K562 (cell line): ENCODE data around the gene MRPL40. TPM values are rescaled to one million over a fixed set of nuclear protein-coding genes. Genes with fewer than 3 reads are reported as not detected.
A peak's percentile ranks its signal among the peaks of the same experiment; 100 is the strongest.

Source experiments
- ATAC-seq: fragments of 200-7000 bp; cut with Tn5 transposase; 3 replicates; pipeline ENCODE4 v1.9.1; 2020; ENCODE audit warnings: moderate library complexity
- BruUV-seq: library from RNA; stranded (reverse); fragments of 400-500 nt; replicated peaks from 2 replicates; lab custom pipeline; 2021; lab: Mats Ljungman, UMichigan
- CTCF ChIA-PET: fragments of 300-600 bp; formaldehyde crosslinking; extraction: SDS; loops from one replicate; lab custom pipeline; 2021; ENCODE audit warnings: low intra/inter-chr PET ratio; lab: Yijun Ruan, JAX
- POLR2A ChIA-PET: fragments of 300-600, 350-650 bp; sonication (Branson Sonifier 250); formaldehyde crosslinking; extraction: SDS; loops from one replicate; lab custom pipeline; 2021; ENCODE audit warnings: antibody characterized with exemption, inconsistent platforms; lab: Yijun Ruan, JAX
- DNase-seq, 4 experiments: peaks; one replicate each; pipeline versions ENCODE4 v3.0.0 to v3.0.0-alpha.2; 2011 to 2018; ENCODE audit warnings: low spot score in 3 of 4, mixed read lengths in 3 of 4; ENCODE audit errors: extremely low read depth in 1 of 4
- FAIRE-seq: peaks from 2 replicates; lab custom pipeline; 2011; peaks lifted over from hg19 to GRCh38; lab: Jason Lieb, UNC
- H2AFZ ChIP-seq: 2 replicates; pipeline ENCODE4 v1.6.0; 2011; ENCODE audit warnings: low read depth, low read length, control low read depth, inconsistent platforms
- H3K27ac ChIP-seq: fragments of 200-600 bp; 3 replicates; pipeline ENCODE4 v1.8.0; 2011; ENCODE audit warnings: low read depth, mild to moderate bottlenecking, control low read depth, inconsistent platforms, low read length, moderate library complexity, mixed read lengths; ENCODE audit errors: extremely low read depth
- H3K27me3 ChIP-seq, 2 experiments: fragments of 300-600 bp in 1 of 2; 2 replicates in 1 of 2; 3 replicates in 1 of 2; pipeline versions ENCODE4 v1.6.0 to v1.8.0; 2011; ENCODE audit warnings: inconsistent platforms in 2 of 2, low read length in 2 of 2, mild to moderate bottlenecking in 1 of 2, mixed read lengths in 1 of 2, moderate library complexity in 1 of 2; ENCODE audit not compliant: control insufficient read depth in 2 of 2, insufficient read depth in 2 of 2
- H3K36me3 ChIP-seq: fragments of 300-600 bp; 3 replicates; pipeline ENCODE4 v1.8.0; 2011; ENCODE audit warnings: mild to moderate bottlenecking, low read length, inconsistent platforms; ENCODE audit not compliant: control insufficient read depth, insufficient read depth
- H3K4me1 ChIP-seq, 2 experiments: fragments of 200-600 bp in 1 of 2; replicated peaks in 1 of 2; 2 replicates in 1 of 2; 3 replicates in 1 of 2; pipeline versions ENCODE4 v1.5.1 to v1.8.0; 2011; ENCODE audit warnings: inconsistent platforms in 2 of 2, low read length in 2 of 2, mild to moderate bottlenecking in 1 of 2, mixed read lengths in 1 of 2, moderate library complexity in 1 of 2; ENCODE audit not compliant: control insufficient read depth in 2 of 2, insufficient read depth in 2 of 2
- H3K4me2 ChIP-seq: 2 replicates; pipeline ENCODE4 v1.6.1; 2011; ENCODE audit warnings: low read length, control low read depth, inconsistent platforms, mixed read lengths; ENCODE audit not compliant: insufficient read depth
- H3K4me3 ChIP-seq: fragments of 200-600 bp; sonication (generic), shearing (Covaris generic); 2 replicates; pipeline ENCODE4 v1.5.1; 2016; ENCODE audit warnings: control low read depth, inconsistent platforms
- H3K79me2 ChIP-seq: fragments of 200-600 bp; 3 replicates; pipeline ENCODE4 v1.8.0; 2011; ENCODE audit warnings: low read length, inconsistent platforms; ENCODE audit not compliant: control insufficient read depth, insufficient read depth
- H3K9ac ChIP-seq, 2 experiments: 2 replicates each; pipeline versions ENCODE4 v1.6.0 to v1.6.1; 2011; ENCODE audit warnings: low read depth in 2 of 2, low read length in 2 of 2, control low read depth in 1 of 2, inconsistent platforms in 1 of 2, mild to moderate bottlenecking in 1 of 2, mixed read lengths in 1 of 2; ENCODE audit not compliant: insufficient read depth in 1 of 2
- H3K9me1 ChIP-seq: one replicate; pipeline ENCODE4 v1.6.0; 2011; ENCODE audit warnings: inconsistent platforms, mild to moderate bottlenecking, low read length, moderate library complexity; ENCODE audit not compliant: control insufficient read depth, insufficient read depth
- H3K9me3 ChIP-seq: replicated peaks from 2 replicates; pipeline ENCODE4 v1.5.1; 2011; ENCODE audit warnings: low read depth, low read length, inconsistent platforms; ENCODE audit not compliant: control insufficient read depth, insufficient read depth
- H4K20me1 ChIP-seq: replicated peaks from 2 replicates; pipeline ENCODE4 v1.6.1; 2011; ENCODE audit warnings: low read length, inconsistent platforms, mixed read lengths; ENCODE audit not compliant: control insufficient read depth, insufficient read depth
- BCOR ChIP-seq: fragments of 450-650 bp; IDR thresholded peaks from 2 replicates; pipeline ENCODE4 v1.6.1; 2016
- ELK1 ChIP-seq: sonication (generic); formaldehyde crosslinking; IDR thresholded peaks from 2 replicates; pipeline ENCODE4 v1.8.1; 2022; ENCODE audit warnings: missing genetic modification reagents
- HMGXB4 ChIP-seq: sonication (generic); formaldehyde crosslinking; IDR thresholded peaks from 2 replicates; pipeline ENCODE4 v1.8.1; 2023; ENCODE audit warnings: mild to moderate bottlenecking, missing genetic modification reagents
- MLX ChIP-seq, 2 experiments: fragments of 450-650 bp in 1 of 2; sonication (generic) in 1 of 2; formaldehyde crosslinking; conservative IDR thresholded peaks; 2 replicates each; pipeline versions ENCODE4 v1.4.0 to v1.8.1; 2020 to 2022; ENCODE audit warnings: mild to moderate bottlenecking in 1 of 2, missing genetic modification reagents in 1 of 2
- NR2C2 ChIP-seq, 2 experiments: fragments of 200-800 bp in 1 of 2; sonication (Bioruptor generic) in 1 of 2; sonication (generic) in 1 of 2; formaldehyde crosslinking in 1 of 2; IDR thresholded peaks; 2 replicates each; pipeline versions ENCODE4 v1.6.1 to v1.8.0; 2016 to 2022; ENCODE audit warnings: mild to moderate bottlenecking in 1 of 2, missing compliant biosample characterization in 1 of 2, missing genetic modification characterization in 1 of 2, missing genetic modification reagents in 1 of 2
- RFX5 ChIP-seq: IDR thresholded peaks from 2 replicates; pipeline ENCODE4 v1.6.1; 2011; ENCODE audit warnings: low read depth, mild to moderate bottlenecking, improper control_type of control experiment, low read length
- SFPQ ChIP-seq: fragments of 200-400 bp; formaldehyde crosslinking; IDR thresholded peaks from 2 replicates; pipeline ENCODE4 v1.6.1; 2017; ENCODE audit warnings: mild to moderate bottlenecking, low read depth, low read length, moderate library complexity
- SMAD1 ChIP-seq: fragments of 150-350 bp; IDR thresholded peaks from 2 replicates; pipeline ENCODE4 v1.6.1; 2014; ENCODE audit warnings: low read length, low read depth; ENCODE audit not compliant: partially characterized antibody
- SMARCE1 ChIP-seq: fragments of 450-650 bp; IDR thresholded peaks from 2 replicates; pipeline ENCODE4 v1.7.1; 2016; ENCODE audit warnings: mild to moderate bottlenecking
- SRSF9 ChIP-seq: fragments of 200-400 bp; formaldehyde crosslinking; IDR thresholded peaks from 2 replicates; pipeline ENCODE4 v1.6.1; 2017; ENCODE audit warnings: low read depth, low read length, borderline replicate concordance
- ZNF175 ChIP-seq: fragments of 200-800 bp; sonication (Bioruptor generic); IDR thresholded peaks from 2 replicates; pipeline ENCODE4 v1.6.1; 2016; ENCODE audit warnings: low read depth, mild to moderate bottlenecking, missing genetic modification characterization, missing compliant biosample characterization
- WGBS: fragments of 100-300 bp; shearing (Covaris generic); methylation state at CpG from one replicate; pipeline ENCODE4 v1.1.6; 2016; ENCODE audit warnings: low coverage, mixed read lengths; ENCODE audit not compliant: insufficient coverage; ENCODE audit errors: missing lambda C conversion rate; 5-methylcytosine and 5-hydroxymethylcytosine counted together
- in situ Hi-C: fragments of 300-500 bp; cut with MboI; formaldehyde crosslinking; loops from 4 replicates; pipeline ENCODE4 v1.15.0; 2018; ENCODE audit warnings: inconsistent platforms, mixed read lengths
- intact Hi-C: fragments of 100-400 bp; cut with micrococcal nuclease; formaldehyde crosslinking; loops from 2 replicates; pipeline ENCODE4 v1.14.2; 2022
- polyA plus RNA-seq, 8 experiments: library from polyadenylated mRNA; depleted of rRNA in 4 of 8; stranded (reverse) in 5 of 8; unstranded in 3 of 8; fragments of >200 nt; fragmentation: Nextera tagmentation in 2 of 8; fragmentation: Illumina TruSeq in 1 of 8; extraction: Ambion mirVana in 2 of 8; extraction: Trizol in 1 of 8; gene quantifications; 2 replicates each; pipeline versions ENCODE4 v1.2.1 to v1.2.3, GENCODE V29; 2011 to 2014; ENCODE audit warnings: inconsistent platforms in 1 of 8, missing spikeins in 1 of 8
- total RNA-seq, 7 experiments: library from RNA; depleted of rRNA in 6 of 7; stranded (reverse); fragments of >200 nt in 6 of 7; fragmentation: Illumina TruSeq in 2 of 7; extraction: Trizol in 2 of 7; gene quantifications; 2 replicates each; pipeline versions ENCODE4 v1.2.1 to v1.2.3, GENCODE V29; 2011 to 2021; ENCODE audit warnings: low replicate concordance in 1 of 7

Gene MRPL40
- total and polyA plus RNA-seq, 9 of the 15 experiments (the other 6 are each of a cell fraction or from before 2014, with no cell fraction given), result 132 to 652 (median 208) TPM

GRCh38 chr22:19411690-19412045 is 20.7 kb upstream of the MRPL40 start (continued):
- TF ChIP-seq HMGXB4 (CRISPR knock-in tag), result 0 out of 2 replicates have a peak, but pooled peaks have one; percentile 61
- TF ChIP-seq, all 486 proteins: peak for 4

- Histone ChIP-seq H3K27me3 (no peaks in the 10 kb centered on the region), H3K4me1 (peaks cover 8 to 15% of the 10 kb centered on the region in 2 experiments; a peak in 4 of 5 replicates), H3K9me1 (peaks cover 21% of the 10 kb centered on the region), H3K4me2 (no peak overlapping the region), H3K36me3 (peaks cover 80% of the 10 kb centered on the region), H3K9me3 (no peaks in the 10 kb centered on the region), H3K9ac (peak overlapping the region in 1 of 2 experiments; percentile 17; a peak in 1 of 4 replicates), H3K4me3 (no peak overlapping the region), H3K79me2 (peaks cover 86% of the 10 kb centered on the region), H3K27ac (no peak overlapping the region; the same call in 2 of the 3 replicates), H2AFZ (no peak overlapping the region), H4K20me1 (peaks cover 44% of the 10 kb centered on the region)
- FAIRE-seq (no peak), DNase-seq (no peak), ATAC-seq (peak; percentile 2; the same call in 1 of the 3 replicates)
- in situ Hi-C loops (no loop called here), intact Hi-C loops (loop anchor here (10.0 kb wide), 1 partner anchor 612 kb away; the partner anchor contains the start of gene TANGO2)
- TF ChIP-seq NR2C2 (CRISPR knock-in tag; IDR thresholded peaks at IDR 0.05) (no peak), NR2C2 (tag; IDR thresholded peaks at IDR 0.05) (no peak), ELK1 (no peak), SMARCE1 (no peak), ZNF175 (no peak), MLX (CRISPR knock-in tag; conservative IDR thresholded peaks at IDR 0.05) (no peak), BCOR (no peak), SFPQ (no peak), SRSF9 (no peak), SMAD1 (no peak), RFX5 (no peak)
- 89% methylated on average over 4 of the region's 4 CpGs for WGBS
- no TSS peak for BruUV-seq
- CTCF ChIA-PET, result no interaction called here
- POLR2A ChIA-PET, result interaction anchor here (1.8 to 14.3 kb wide), 5 partner anchors 11 to 33 kb away, joined by 5 to 245 read pairs (median 13); partner anchors contain the start of genes HIRA and MRPL40
These were observed 19.9 kb upstream of the MRPL40 start for GRCh38 chr22:19412478-19412877.
